ENCODE data around the gene THEMIS.

Gene THEMIS

GRCh38 chr6:127855542-127856159, 45.2 kb downstream of the THEMIS start:
- no peaks in the 10 kb centered on the region for H4K20me1 ChIP-seq (ENCODE audit: insufficient read depth, low read length)

GRCh38 chr6:127854009-127854408, 46.8 kb downstream of the THEMIS start:
- no peaks in the 10 kb centered on the region for H3K36me3 ChIP-seq (ENCODE audit: insufficient read depth, low read length)
- no peaks in the 10 kb centered on the region for H3K27me3 ChIP-seq (ENCODE audit: insufficient read depth, low read length)
- H3K79me2 ChIP-seq (ENCODE audit: insufficient read depth, low read length) = no peaks in the 10 kb centered on the region
- TF ChIP-seq CTCF (IDR thresholded peaks at IDR 0.05; ENCODE audit: low read length) (peak; percentile 16; the same call in 1 of the 2 replicates), EZH2 (IDR thresholded peaks at IDR 0.05; ENCODE audit: borderline replicate concordance, low read length) (no peak)
- H3K27ac ChIP-seq (ENCODE audit: low read depth, low read length, poor library complexity, severe bottlenecking) = no peak overlapping the region
- no peak overlapping the region for H3K4me3 ChIP-seq (ENCODE audit: low read depth, low read length, poor library complexity, severe bottlenecking)
- H3F3A ChIP-seq (ENCODE audit: insufficient read depth, low read length) = no peaks in the 10 kb centered on the region
- no peak overlapping the region for H2AFZ ChIP-seq (ENCODE audit: low read length)
- no peaks in the 10 kb centered on the region for H3K9me3 ChIP-seq (ENCODE audit: low read length)
- no peaks in the 10 kb centered on the region for H4K20me1 ChIP-seq (ENCODE audit: insufficient read depth, low read length)
- no peaks in the 10 kb centered on the region for H3K9me2 ChIP-seq (ENCODE audit: low read depth, low read length)
- no peak overlapping the region for H3K4me2 ChIP-seq (ENCODE audit: low read length)
- no peaks in the 10 kb centered on the region for H3K4me1 ChIP-seq (ENCODE audit: insufficient read depth, low read length, severe bottlenecking)
- H3K9ac ChIP-seq (ENCODE audit: low read length) = no peak overlapping the region

More at GRCh38 chr6:127855542-127856159, 45.2 kb downstream of the THEMIS start:
- H3K4me3 ChIP-seq (ENCODE audit: low read depth, low read length, poor library complexity, severe bottlenecking) = no peak overlapping the region
- no peaks in the 10 kb centered on the region for H3K27me3 ChIP-seq (ENCODE audit: insufficient read depth, low read length)
- no peaks in the 10 kb centered on the region for H3K4me1 ChIP-seq (ENCODE audit: insufficient read depth, low read length, severe bottlenecking)
- no peak overlapping the region for H2AFZ ChIP-seq (ENCODE audit: low read length)
- H3F3A ChIP-seq (ENCODE audit: insufficient read depth, low read length) = no peaks in the 10 kb centered on the region
- no peak overlapping the region for H3K9ac ChIP-seq (ENCODE audit: low read length)
- H3K9me2 ChIP-seq (ENCODE audit: low read depth, low read length) = no peaks in the 10 kb centered on the region
- TF ChIP-seq EZH2 (IDR thresholded peaks at IDR 0.05; ENCODE audit: borderline replicate concordance, low read length) = no peak
- TF ChIP-seq CTCF (IDR thresholded peaks at IDR 0.05; ENCODE audit: low read length) = peak; percentile 38; the same call in 1 of the 2 replicates
- no peaks in the 10 kb centered on the region for H3K36me3 ChIP-seq (ENCODE audit: insufficient read depth, low read length)
- H3K9me3 ChIP-seq (ENCODE audit: low read length) = no peaks in the 10 kb centered on the region
- H3K27ac ChIP-seq (ENCODE audit: low read depth, low read length, poor library complexity, severe bottlenecking) = no peak overlapping the region
- H3K4me2 ChIP-seq (ENCODE audit: low read length) = no peak overlapping the region
- no peaks in the 10 kb centered on the region for H3K79me2 ChIP-seq (ENCODE audit: insufficient read depth, low read length)

GRCh38 chr6:127851197-127851596, 49.7 kb downstream of the THEMIS start:
- no peak overlapping the region for H3K4me2 ChIP-seq (ENCODE audit: low read length)
- no peaks in the 10 kb centered on the region for H3K9me3 ChIP-seq (ENCODE audit: low read length)
- no peaks in the 10 kb centered on the region for H3K27me3 ChIP-seq (ENCODE audit: insufficient read depth, low read length)
- H3K4me1 ChIP-seq (ENCODE audit: insufficient read depth, low read length, severe bottlenecking) = no peaks in the 10 kb centered on the region
- H3K79me2 ChIP-seq (ENCODE audit: insufficient read depth, low read length) = no peaks in the 10 kb centered on the region
- no peaks in the 10 kb centered on the region for H3K36me3 ChIP-seq (ENCODE audit: insufficient read depth, low read length)
- no peak overlapping the region for H3K27ac ChIP-seq (ENCODE audit: low read depth, low read length, poor library complexity, severe bottlenecking)
- no peaks in the 10 kb centered on the region for H4K20me1 ChIP-seq (ENCODE audit: insufficient read depth, low read length)
- H3K4me3 ChIP-seq (ENCODE audit: low read depth, low read length, poor library complexity, severe bottlenecking) = no peak overlapping the region
- no peak overlapping the region for H3K9ac ChIP-seq (ENCODE audit: low read length)
- H3K9me2 ChIP-seq (ENCODE audit: low read depth, low read length) = no peaks in the 10 kb centered on the region
- H3F3A ChIP-seq (ENCODE audit: insufficient read depth, low read length) = no peaks in the 10 kb centered on the region
- TF ChIP-seq CTCF (IDR thresholded peaks at IDR 0.05; ENCODE audit: low read length) (no peak), EZH2 (IDR thresholded peaks at IDR 0.05; ENCODE audit: borderline replicate concordance, low read length) (no peak)
- no peak overlapping the region for H2AFZ ChIP-seq (ENCODE audit: low read length)

Measured in OCI-LY1 (cell line).